ENCODE data around the gene ZNF587. TPM values are rescaled to one million over a fixed set of nuclear protein-coding genes. Genes with fewer than 3 reads are reported as not detected.
"Not testable (repeated sequence)": the region's sequence is repeated elsewhere in the genome, so short reads cannot be mapped to it uniquely, and the experiment has no call there.

ZNF587 gene
- total RNA-seq, 2 experiments from 2014 or later: 20.1 to 22.9 TPM

GRCh38 chr19:57851812-57852603 is 2.3 kb downstream of the ZNF587 start:
- intact Hi-C loops (cut with DNase I, micrococcal nuclease): loop anchor here (2.0 to 5.0 kb wide), 2 partner anchors 35 to 65 kb away; partner anchors contain the start of genes ZNF417 (in 1 of the 2) and ZNF814 (in 1 of the 2)
- DNase-seq; H3K27ac Mint-ChIP-seq; H3K27me3 Mint-ChIP-seq; H3K9me3 Mint-ChIP-seq (ENCODE audit: low read depth); ATAC-seq: not testable (repeated sequence)
- POLR2A ChIA-PET: interaction anchor here (0.6 to 0.7 kb wide), 2 partner anchors 252 to 405 kb away, joined by 3 read pairs; no protein-coding TSS in a partner anchor
- Mint-ChIP-seq H3K36me3 (ENCODE audit: low read depth) (peaks cover 59% of the 10 kb centered on the region), H3K4me3 (peak overlapping the region; percentile 22), H3K4me1 (peaks cover 21% of the 10 kb centered on the region)
- CTCF ChIA-PET: interaction anchor here (0.6 kb wide), 1 partner anchor 15 kb away, joined by 3 read pairs; no protein-coding TSS in a partner anchor

GRCh38 chr19:57854117-57854516 is 4.5 kb downstream of the ZNF587 start:
- POLR2A ChIA-PET; H3K27me3 Mint-ChIP-seq; H3K4me3 Mint-ChIP-seq; DNase-seq; H3K27ac Mint-ChIP-seq; ATAC-seq; CTCF ChIA-PET; H3K9me3 Mint-ChIP-seq (ENCODE audit: low read depth): not testable (repeated sequence)
- H3K4me1 Mint-ChIP-seq: peaks cover 21% of the 10 kb centered on the region
- intact Hi-C loops (cut with DNase I, micrococcal nuclease): loop anchor here in 1 of 2 experiments (5.0 kb wide), 1 partner anchor 33 kb away; the partner anchor contains the start of gene ZNF814
- H3K36me3 Mint-ChIP-seq (ENCODE audit: low read depth): peaks cover 74% of the 10 kb centered on the region

DNA sequence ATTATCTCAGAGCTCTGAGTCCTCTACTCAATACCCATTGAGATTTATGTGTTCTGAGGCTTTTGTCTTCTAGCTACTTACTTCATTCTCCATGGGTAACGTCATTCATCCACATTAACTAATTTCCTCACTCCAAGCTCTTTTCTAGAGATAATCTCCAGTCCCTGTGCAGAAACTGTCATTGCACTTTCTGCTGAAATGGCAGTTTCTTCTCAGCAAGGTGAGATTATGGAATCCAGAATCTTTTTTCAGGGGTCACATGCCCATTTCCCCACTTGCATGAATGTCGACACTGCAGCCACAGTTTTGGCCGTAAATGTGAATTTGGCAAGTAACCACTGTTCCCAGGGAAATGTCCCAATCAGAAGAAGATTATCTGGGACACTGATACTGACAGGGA is 12.7 kb downstream of the ZNF587 start:
- H3K36me3 Mint-ChIP-seq (ENCODE audit: low read depth): peaks cover 87% of the 10 kb centered on the region
- CTCF ChIA-PET; H3K27ac Mint-ChIP-seq; ATAC-seq; intact Hi-C loops (cut with DNase I, micrococcal nuclease); DNase-seq; POLR2A ChIA-PET; H3K4me1 Mint-ChIP-seq; H3K4me3 Mint-ChIP-seq; H3K27me3 Mint-ChIP-seq: not testable (repeated sequence)
- H3K9me3 Mint-ChIP-seq (ENCODE audit: low read depth): peaks cover 30% of the 10 kb centered on the region

DNA sequence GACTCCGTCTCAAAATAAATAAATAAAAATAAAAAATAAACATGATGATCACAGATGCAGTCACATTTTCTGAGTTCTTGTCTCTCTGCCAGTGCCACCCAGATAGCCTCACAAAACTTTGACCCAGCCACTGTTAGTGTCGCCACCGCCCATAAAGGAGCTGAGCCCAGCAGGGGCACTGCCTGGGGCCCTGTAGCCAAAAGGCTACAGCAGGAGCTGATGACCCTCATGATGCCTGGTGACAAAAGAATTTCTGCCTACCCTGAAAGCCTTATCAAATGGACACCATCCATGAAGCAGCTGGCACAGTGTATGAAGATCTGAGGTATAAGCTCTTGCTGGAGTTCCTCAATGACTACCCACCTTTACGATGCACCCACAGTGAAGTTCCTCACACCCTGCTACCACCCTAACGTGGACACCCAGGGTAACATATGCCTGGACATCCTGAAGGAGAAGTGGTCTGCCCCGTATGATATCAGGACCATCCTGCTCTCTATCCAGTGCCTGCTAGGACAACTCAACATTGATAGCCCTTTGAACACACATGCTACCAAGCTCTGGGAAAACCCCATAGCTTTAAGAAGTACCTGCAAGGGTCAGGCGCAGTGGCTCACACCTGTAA is 18.3 kb downstream of the ZNF587 start:
- H3K9me3 Mint-ChIP-seq (ENCODE audit: low read depth): peaks cover 44% of the 10 kb centered on the region
- H3K27ac Mint-ChIP-seq: no peak overlapping the region
- peaks cover 82% of the 10 kb centered on the region for H3K36me3 Mint-ChIP-seq (ENCODE audit: low read depth)
- no peak overlapping the region for H3K4me3 Mint-ChIP-seq
- CTCF ChIA-PET: no interaction called here
- POLR2A ChIA-PET: no interaction called here
- no peaks in the 10 kb centered on the region for H3K4me1 Mint-ChIP-seq
- intact Hi-C loops (cut with DNase I, micrococcal nuclease): no loop called here
- no peak for ATAC-seq
- DNase-seq: no peak
- no peaks in the 10 kb centered on the region for H3K27me3 Mint-ChIP-seq

- Mint-ChIP-seq H3K9me3 (ENCODE audit: low read depth) (peaks cover 53% of the 10 kb centered on the region), H3K36me3 (ENCODE audit: low read depth) (peaks cover 83% of the 10 kb centered on the region)
- H3K27me3 Mint-ChIP-seq; H3K4me3 Mint-ChIP-seq; H3K4me1 Mint-ChIP-seq; H3K27ac Mint-ChIP-seq; POLR2A ChIA-PET; CTCF ChIA-PET; ATAC-seq; intact Hi-C loops (cut with DNase I, micrococcal nuclease); DNase-seq: not testable (repeated sequence)
These were observed 20.0 kb downstream of the ZNF587 start for GRCh38 chr19:57869655-57870054.

GRCh38 chr19:57870225-57870624 is 20.6 kb downstream of the ZNF587 start:
- H3K4me1 Mint-ChIP-seq: no peaks in the 10 kb centered on the region
- intact Hi-C loops (cut with DNase I, micrococcal nuclease): no loop called here
- POLR2A ChIA-PET: no interaction called here
- CTCF ChIA-PET: no interaction called here
- H3K36me3 Mint-ChIP-seq (ENCODE audit: low read depth): peaks cover 82% of the 10 kb centered on the region
- H3K9me3 Mint-ChIP-seq (ENCODE audit: low read depth): peaks cover 52% of the 10 kb centered on the region
- no peaks in the 10 kb centered on the region for H3K27me3 Mint-ChIP-seq
- H3K4me3 Mint-ChIP-seq: no peak overlapping the region
- H3K27ac Mint-ChIP-seq: no peak overlapping the region
- ATAC-seq (no peak), DNase-seq (no peak)

DNA sequence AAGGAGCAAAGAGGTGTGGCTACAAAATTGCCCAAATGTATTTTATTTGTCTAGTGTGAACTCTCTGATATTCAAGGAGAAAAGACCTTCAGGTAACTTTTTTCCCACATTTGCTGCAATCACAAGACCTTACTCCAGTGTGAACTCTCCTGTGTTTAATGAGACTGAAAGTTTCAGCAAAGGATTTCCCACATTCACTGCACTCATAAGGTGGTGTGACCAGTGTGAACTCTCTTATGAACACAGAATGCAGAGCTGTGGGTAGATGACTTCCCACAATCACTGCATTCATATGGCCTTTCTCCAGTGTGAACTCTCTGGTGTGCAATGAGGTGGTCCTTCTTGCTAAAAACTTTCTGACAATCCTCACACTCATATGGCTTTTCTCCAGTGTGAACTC is 22.8 kb downstream of the ZNF587 start:
- ChIA-PET CTCF (no interaction called here), POLR2A (interaction anchor here (0.6 kb wide), 1 partner anchor 311 kb away, joined by 3 read pairs; no protein-coding TSS in a partner anchor)
- ATAC-seq: no peak
- no peak overlapping the region for H3K4me3 Mint-ChIP-seq
- H3K4me1 Mint-ChIP-seq: no peaks in the 10 kb centered on the region
- H3K27me3 Mint-ChIP-seq: no peaks in the 10 kb centered on the region
- no peak for DNase-seq
- intact Hi-C loops (cut with DNase I, micrococcal nuclease): no loop called here
- H3K36me3 Mint-ChIP-seq (ENCODE audit: low read depth): peaks cover 84% of the 10 kb centered on the region
- H3K27ac Mint-ChIP-seq: no peak overlapping the region
- peaks cover 57% of the 10 kb centered on the region for H3K9me3 Mint-ChIP-seq (ENCODE audit: low read depth)

DNA sequence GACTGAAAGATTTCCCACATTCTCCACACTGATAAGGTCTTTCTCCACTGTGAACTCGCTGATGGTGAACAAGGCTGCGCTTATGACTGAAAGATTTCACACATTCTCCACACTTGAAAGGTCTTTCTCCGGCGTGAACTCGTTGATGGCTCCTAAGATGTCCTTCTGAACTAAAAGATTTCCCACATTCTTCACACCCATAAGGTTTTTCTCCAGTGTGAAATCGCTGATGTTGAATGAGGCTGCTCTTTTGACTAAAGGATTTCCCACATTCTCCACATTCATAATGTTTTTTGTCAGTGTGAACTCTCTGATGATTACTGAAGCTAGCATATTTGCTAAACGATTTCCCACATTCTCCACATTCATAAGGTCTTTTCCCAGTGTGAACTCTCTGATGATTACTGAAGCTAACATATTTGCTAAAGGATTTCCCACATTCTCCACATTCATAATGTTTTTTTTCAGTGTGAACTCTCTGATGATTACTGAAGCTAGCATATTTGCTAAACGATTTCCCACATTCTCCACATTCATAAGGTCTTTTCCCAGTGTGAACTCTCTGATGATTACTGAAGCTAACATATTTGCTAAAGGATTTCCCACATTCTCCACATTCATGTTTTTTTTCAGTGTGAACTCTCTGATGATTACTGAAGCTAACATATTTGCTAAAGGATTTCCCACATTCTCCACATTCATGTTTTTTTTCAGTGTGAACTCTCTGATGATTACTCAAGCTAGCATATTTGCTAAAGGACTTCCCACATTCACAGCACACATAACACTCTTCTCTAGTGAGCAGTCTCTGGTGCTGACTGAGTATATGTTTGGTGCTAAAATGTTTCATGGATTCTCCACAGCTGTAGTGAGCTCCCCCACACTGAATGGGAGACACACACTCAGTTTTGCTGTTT is 24.5 kb downstream of the ZNF587 start:
- H3K4me3 Mint-ChIP-seq; H3K27me3 Mint-ChIP-seq; intact Hi-C loops (cut with DNase I, micrococcal nuclease); CTCF ChIA-PET; ATAC-seq; H3K27ac Mint-ChIP-seq; H3K4me1 Mint-ChIP-seq; DNase-seq: not testable (repeated sequence)
- POLR2A ChIA-PET: interaction anchor here (0.6 kb wide), 1 partner anchor 14 kb away, joined by 3 read pairs; no protein-coding TSS in a partner anchor
- peaks cover 87% of the 10 kb centered on the region for H3K36me3 Mint-ChIP-seq (ENCODE audit: low read depth)
- peaks cover 56% of the 10 kb centered on the region for H3K9me3 Mint-ChIP-seq (ENCODE audit: low read depth)

- H3K36me3 Mint-ChIP-seq (ENCODE audit: low read depth): peaks cover 74% of the 10 kb centered on the region
- H3K4me3 Mint-ChIP-seq: no peak overlapping the region
- no peak overlapping the region for H3K27ac Mint-ChIP-seq
- H3K27me3 Mint-ChIP-seq: no peaks in the 10 kb centered on the region
- intact Hi-C loops (cut with DNase I, micrococcal nuclease): loop anchor here (5.0 to 10.0 kb wide), 2 partner anchors 34 to 269 kb away; partner anchors contain the start of gene ZNF329 (in 1 of the 2)
- ATAC-seq (no peak), DNase-seq (no peak)
- peaks cover 23% of the 10 kb centered on the region for H3K4me1 Mint-ChIP-seq
- POLR2A ChIA-PET: no interaction called here
- CTCF ChIA-PET: no interaction called here
- H3K9me3 Mint-ChIP-seq (ENCODE audit: low read depth): peaks cover 19% of the 10 kb centered on the region
These were observed 36.4 kb downstream of the ZNF587 start for GRCh38 chr19:57886046-57886445.

GRCh38 chr19:57887195-57887941 is 37.7 kb downstream of the ZNF587 start:
- Mint-ChIP-seq H3K36me3 (ENCODE audit: low read depth) (peaks cover 75% of the 10 kb centered on the region), H3K27me3 (no peaks in the 10 kb centered on the region), H3K27ac (peak overlapping the region; percentile 92), H3K4me1 (peaks cover 23% of the 10 kb centered on the region), H3K4me3 (peak overlapping the region; percentile 96), H3K9me3 (ENCODE audit: low read depth) (peaks cover 22% of the 10 kb centered on the region)
- intact Hi-C loops (cut with DNase I, micrococcal nuclease): loop anchor here (5.0 to 10.0 kb wide), 2 partner anchors 35 to 267 kb away; partner anchors contain the start of gene ZNF329 (in 1 of the 2)
- POLR2A ChIA-PET: interaction anchor here (0.6 kb wide), 2 partner anchors 13 to 296 kb away, joined by 3 to 4 read pairs; partner anchors contain the start of gene ZNF274
- DNase-seq (no peak), ATAC-seq (no peak)
- CTCF ChIA-PET: no interaction called here
